ENCODE results near the gene ZNF516.

DNA sequence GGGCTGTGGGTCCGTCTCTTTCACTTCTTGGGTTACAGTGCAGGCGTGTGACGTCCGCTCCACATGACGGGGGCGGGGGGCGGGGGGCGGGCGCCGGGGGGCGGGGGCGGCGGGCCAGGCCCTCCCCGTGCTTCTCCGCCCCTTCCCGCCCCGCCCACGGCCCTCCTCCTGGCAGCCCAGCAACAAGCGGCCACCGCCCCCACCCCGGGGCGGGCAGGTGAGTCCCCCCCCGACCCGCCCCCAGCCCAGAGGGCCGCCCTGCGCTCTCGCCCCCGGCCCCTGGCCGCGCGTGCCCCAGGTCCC is 3.6 kb downstream of the ZNF516 start:
- TF ChIP-seq EP300 (IDR thresholded peaks at IDR 0.05; ENCODE audit: borderline replicate concordance) (no peak), CEBPB (IDR thresholded peaks at IDR 0.05) (no peak), YY1 (IDR thresholded peaks at IDR 0.05; ENCODE audit: low read depth) (no peak), TAF1 (IDR thresholded peaks at IDR 0.05; ENCODE audit: low read depth) (no peak), FOXM1 (IDR thresholded peaks at IDR 0.05; ENCODE audit: borderline replicate concordance, low read depth) (no peak)
- TF ChIP-seq, protein P1, sequence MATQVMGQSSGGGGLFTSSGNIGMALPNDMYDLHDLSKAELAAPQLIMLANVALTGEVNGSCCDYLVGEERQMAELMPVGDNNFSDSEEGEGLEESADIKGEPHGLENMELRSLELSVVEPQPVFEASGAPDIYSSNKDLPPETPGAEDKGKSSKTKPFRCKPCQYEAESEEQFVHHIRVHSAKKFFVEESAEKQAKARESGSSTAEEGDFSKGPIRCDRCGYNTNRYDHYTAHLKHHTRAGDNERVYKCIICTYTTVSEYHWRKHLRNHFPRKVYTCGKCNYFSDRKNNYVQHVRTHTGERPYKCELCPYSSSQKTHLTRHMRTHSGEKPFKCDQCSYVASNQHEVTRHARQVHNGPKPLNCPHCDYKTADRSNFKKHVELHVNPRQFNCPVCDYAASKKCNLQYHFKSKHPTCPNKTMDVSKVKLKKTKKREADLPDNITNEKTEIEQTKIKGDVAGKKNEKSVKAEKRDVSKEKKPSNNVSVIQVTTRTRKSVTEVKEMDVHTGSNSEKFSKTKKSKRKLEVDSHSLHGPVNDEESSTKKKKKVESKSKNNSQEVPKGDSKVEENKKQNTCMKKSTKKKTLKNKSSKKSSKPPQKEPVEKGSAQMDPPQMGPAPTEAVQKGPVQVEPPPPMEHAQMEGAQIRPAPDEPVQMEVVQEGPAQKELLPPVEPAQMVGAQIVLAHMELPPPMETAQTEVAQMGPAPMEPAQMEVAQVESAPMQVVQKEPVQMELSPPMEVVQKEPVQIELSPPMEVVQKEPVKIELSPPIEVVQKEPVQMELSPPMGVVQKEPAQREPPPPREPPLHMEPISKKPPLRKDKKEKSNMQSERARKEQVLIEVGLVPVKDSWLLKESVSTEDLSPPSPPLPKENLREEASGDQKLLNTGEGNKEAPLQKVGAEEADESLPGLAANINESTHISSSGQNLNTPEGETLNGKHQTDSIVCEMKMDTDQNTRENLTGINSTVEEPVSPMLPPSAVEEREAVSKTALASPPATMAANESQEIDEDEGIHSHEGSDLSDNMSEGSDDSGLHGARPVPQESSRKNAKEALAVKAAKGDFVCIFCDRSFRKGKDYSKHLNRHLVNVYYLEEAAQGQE (IDR thresholded peaks at IDR 0.05; ENCODE audit: low read depth): no peak
